ENCODE results near the gene IQSEC1. TPM values are rescaled to one million over a fixed set of nuclear protein-coding genes. Genes with fewer than 3 reads are reported as not detected.

Gene IQSEC1
- total RNA-seq, 1 donor from 2014 or later, result 29.5 TPM

- Histone ChIP-seq H4K20me1 (ENCODE audit: insufficient read depth, low read length) (no peaks in the 10 kb centered on the region), H3K4me1 (ENCODE audit: insufficient read depth, low read length) (no peaks in the 10 kb centered on the region), H3K27ac (ENCODE audit: low read depth, low read length) (no peak overlapping the region), H3K4me2 (ENCODE audit: low read length) (no peak overlapping the region), H2AFZ (ENCODE audit: low read depth, low read length) (no peak overlapping the region), H3K4me3 (ENCODE audit: insufficient read depth, low read depth, low read length) (no peak overlapping the region), H3K9me3 (ENCODE audit: insufficient read depth, low read depth, low read length) (no peaks in the 10 kb centered on the region), H3K36me3 (ENCODE audit: insufficient read depth, low read length) (no peaks in the 10 kb centered on the region), H3K9ac (ENCODE audit: low read length) (no peak overlapping the region), H3K27me3 (ENCODE audit: insufficient read depth, low read length) (peaks cover 11% of the 10 kb centered on the region), H3K79me2 (ENCODE audit: insufficient read depth, low read length) (no peaks in the 10 kb centered on the region)
- H3K9me3 Mint-ChIP-seq (ENCODE audit: unreplicated experiment), result no peaks in the 10 kb centered on the region
- no peaks in the 10 kb centered on the region for H3K36me3 Mint-ChIP-seq (ENCODE audit: low read depth, unreplicated experiment)
- peaks cover 39% of the 10 kb centered on the region for H3K27me3 Mint-ChIP-seq (ENCODE audit: low read depth, unreplicated experiment)
- H3K27ac Mint-ChIP-seq (ENCODE audit: unreplicated experiment), result no peak overlapping the region
- TF ChIP-seq EZH2 (IDR thresholded peaks at IDR 0.05; ENCODE audit: insufficient read depth, low read length), result no peak
- peaks cover 6% of the 10 kb centered on the region for H3K4me1 Mint-ChIP-seq (ENCODE audit: low read depth, unreplicated experiment)
- DNase-seq (ENCODE audit: low read depth), result no peak
- H3K4me3 Mint-ChIP-seq (ENCODE audit: unreplicated experiment), result no peak overlapping the region
- FAIRE-seq, result no peak
Measured at GRCh38 chr3:13057282-13058040, 15.8 kb downstream of the IQSEC1 start.

GRCh38 chr3:13055634-13056033, 17.6 kb downstream of the IQSEC1 start:
- DNase-seq (ENCODE audit: low read depth) (no peak), FAIRE-seq (no peak)
- H3K9me3 Mint-ChIP-seq (ENCODE audit: unreplicated experiment), result no peaks in the 10 kb centered on the region
- no peak overlapping the region for H3K4me2 ChIP-seq (ENCODE audit: low read length)
- H2AFZ ChIP-seq (ENCODE audit: low read depth, low read length), result no peak overlapping the region
- TF ChIP-seq EZH2 (IDR thresholded peaks at IDR 0.05; ENCODE audit: insufficient read depth, low read length) (no peak), CTCF (IDR thresholded peaks at IDR 0.05; ENCODE audit: insufficient read depth, low read depth, low read length) (no peak)
- no peaks in the 10 kb centered on the region for H4K20me1 ChIP-seq (ENCODE audit: insufficient read depth, low read length)
- H3K36me3 Mint-ChIP-seq (ENCODE audit: low read depth, unreplicated experiment), result no peaks in the 10 kb centered on the region
- no peaks in the 10 kb centered on the region for H3K4me1 ChIP-seq (ENCODE audit: insufficient read depth, low read length)
- no peaks in the 10 kb centered on the region for H3K36me3 ChIP-seq (ENCODE audit: insufficient read depth, low read length)
- peaks cover 13% of the 10 kb centered on the region for H3K27me3 ChIP-seq (ENCODE audit: insufficient read depth, low read length)
- no peak overlapping the region for H3K27ac ChIP-seq (ENCODE audit: low read depth, low read length)
- H3K9me3 ChIP-seq (ENCODE audit: insufficient read depth, low read depth, low read length), result no peaks in the 10 kb centered on the region
- no peak overlapping the region for H3K27ac Mint-ChIP-seq (ENCODE audit: unreplicated experiment)
- no peak overlapping the region for H3K9ac ChIP-seq (ENCODE audit: low read length)
- H3K79me2 ChIP-seq (ENCODE audit: insufficient read depth, low read length), result no peaks in the 10 kb centered on the region
- H3K27me3 Mint-ChIP-seq (ENCODE audit: low read depth, unreplicated experiment), result peaks cover 27% of the 10 kb centered on the region
- peaks cover 11% of the 10 kb centered on the region for H3K4me1 Mint-ChIP-seq (ENCODE audit: low read depth, unreplicated experiment)
- no peak overlapping the region for H3K4me3 ChIP-seq (ENCODE audit: insufficient read depth, low read depth, low read length)
- H3K4me3 Mint-ChIP-seq (ENCODE audit: unreplicated experiment), result no peak overlapping the region

GRCh38 chr3:13054341-13055285, 18.6 kb downstream of the IQSEC1 start:
- no peak overlapping the region for H3K9ac ChIP-seq (ENCODE audit: low read length)
- TF ChIP-seq EZH2 (IDR thresholded peaks at IDR 0.05; ENCODE audit: insufficient read depth, low read length), result no peak
- no peak for TF ChIP-seq CTCF (IDR thresholded peaks at IDR 0.05; ENCODE audit: insufficient read depth, low read depth, low read length)
- Mint-ChIP-seq H3K36me3 (ENCODE audit: low read depth, unreplicated experiment) (no peaks in the 10 kb centered on the region), H3K9me3 (ENCODE audit: unreplicated experiment) (no peaks in the 10 kb centered on the region), H3K4me3 (ENCODE audit: unreplicated experiment) (no peak overlapping the region), H3K27ac (ENCODE audit: unreplicated experiment) (no peak overlapping the region), H3K27me3 (ENCODE audit: low read depth, unreplicated experiment) (peaks cover 21% of the 10 kb centered on the region), H3K4me1 (ENCODE audit: low read depth, unreplicated experiment) (peaks cover 11% of the 10 kb centered on the region)
- no peaks in the 10 kb centered on the region for H4K20me1 ChIP-seq (ENCODE audit: insufficient read depth, low read length)
- DNase-seq (ENCODE audit: low read depth), result no peak
- H3K4me2 ChIP-seq (ENCODE audit: low read length), result no peak overlapping the region
- FAIRE-seq, result no peak
- no peak overlapping the region for H2AFZ ChIP-seq (ENCODE audit: low read depth, low read length)
- H3K27me3 ChIP-seq (ENCODE audit: insufficient read depth, low read length), result peaks cover 13% of the 10 kb centered on the region
- no peaks in the 10 kb centered on the region for H3K9me3 ChIP-seq (ENCODE audit: insufficient read depth, low read depth, low read length)
- H3K27ac ChIP-seq (ENCODE audit: low read depth, low read length), result no peak overlapping the region
- no peaks in the 10 kb centered on the region for H3K36me3 ChIP-seq (ENCODE audit: insufficient read depth, low read length)
- H3K4me1 ChIP-seq (ENCODE audit: insufficient read depth, low read length), result no peaks in the 10 kb centered on the region
- no peaks in the 10 kb centered on the region for H3K79me2 ChIP-seq (ENCODE audit: insufficient read depth, low read length)
- no peak overlapping the region for H3K4me3 ChIP-seq (ENCODE audit: insufficient read depth, low read depth, low read length)
